NCI-H1436 treated with DMSO at 0.1 percent for 48 hours (cell line): ENCODE measurements around the gene CAB39L.

Experiments used
- DNase-seq: peaks from one replicate; lab custom pipeline; 2025; lab: John Stamatoyannopoulos, UW

The CAB39L gene

GRCh38 chr13:49441312-49441711, 2.6 kb downstream of the CAB39L start:
- DNase-seq: no peak

DNA sequence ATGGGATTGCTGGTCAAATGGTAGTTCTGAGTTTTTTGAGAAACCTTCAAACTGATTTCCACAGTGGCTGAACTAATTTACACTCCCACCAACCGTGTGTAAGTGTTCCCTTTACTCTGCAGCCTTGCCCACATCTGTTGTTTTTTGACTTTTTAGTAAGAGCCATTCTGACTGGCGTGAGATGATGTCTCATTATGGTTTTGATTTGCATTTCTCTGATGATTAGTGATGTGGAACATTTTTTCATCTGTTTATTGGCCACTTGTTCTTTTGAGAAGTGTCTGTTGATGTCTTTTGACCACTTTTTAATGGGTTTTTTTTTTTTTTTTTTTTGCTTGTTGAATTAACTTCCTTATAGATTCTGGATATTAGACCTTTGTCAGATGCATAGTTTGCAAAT, 4.3 kb downstream of the CAB39L start:
- DNase-seq: no peak

DNA sequence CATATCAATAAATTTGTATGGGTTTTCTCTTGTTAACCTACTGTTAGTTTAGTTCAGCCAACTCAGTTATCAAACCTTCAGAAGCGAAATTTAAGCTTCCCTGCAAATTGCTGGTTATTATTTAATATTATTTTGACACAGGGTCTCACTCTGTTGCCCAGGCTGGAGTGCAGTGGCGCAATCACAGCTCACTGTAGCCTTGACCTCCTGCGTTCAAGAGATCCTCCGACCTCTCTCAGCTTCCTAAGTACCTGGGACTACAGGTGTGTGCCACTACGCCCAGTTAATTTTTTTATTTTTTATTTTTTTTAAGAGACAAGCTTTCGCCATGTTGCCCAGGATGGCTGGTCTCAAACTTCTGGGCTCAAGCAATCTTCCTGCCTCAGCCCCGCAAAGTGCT, 6.2 kb downstream of the CAB39L start:
- no peak for DNase-seq

DNA sequence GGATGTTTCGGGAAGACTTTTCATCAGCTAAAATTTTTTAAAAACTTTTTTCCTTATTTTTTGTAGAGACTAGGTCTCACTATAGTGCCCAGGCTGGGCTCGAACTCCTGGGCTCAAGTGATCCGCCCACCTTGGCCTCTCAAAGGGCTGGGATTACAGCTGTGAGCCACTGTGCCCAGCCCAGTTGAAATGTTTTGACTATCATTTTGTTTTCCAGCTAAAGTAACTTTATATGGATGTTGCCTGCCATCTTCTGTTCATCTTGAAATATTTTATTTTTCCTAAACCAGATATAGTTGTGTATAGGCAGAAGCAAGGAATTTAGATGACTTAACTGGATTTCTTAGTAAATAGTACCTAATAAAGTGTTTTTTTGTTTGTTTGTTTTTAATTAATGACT, 7.0 kb downstream of the CAB39L start:
- no peak for DNase-seq

GRCh38 chr13:49435992-49436391, 7.9 kb downstream of the CAB39L start:
- no peak for DNase-seq

DNA sequence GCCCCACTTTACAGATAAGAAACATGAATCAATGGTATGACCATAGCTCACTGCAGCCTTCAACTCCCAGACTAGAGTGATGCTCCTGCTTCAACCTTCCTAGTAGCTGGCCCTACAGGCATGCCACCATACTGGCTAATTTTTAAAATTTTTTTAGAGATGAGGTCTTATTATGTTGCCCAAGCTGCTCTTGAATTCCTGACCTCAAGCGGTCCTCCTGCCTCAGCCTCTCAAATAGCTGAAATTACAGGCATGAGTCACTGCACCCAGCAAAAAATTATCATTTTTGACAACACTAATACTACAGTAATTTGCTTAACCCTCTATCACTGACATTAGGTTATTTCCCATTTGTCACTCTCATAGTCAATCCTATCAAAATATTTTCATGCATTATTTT, 14.7 kb downstream of the CAB39L start:
- no peak for DNase-seq

DNA sequence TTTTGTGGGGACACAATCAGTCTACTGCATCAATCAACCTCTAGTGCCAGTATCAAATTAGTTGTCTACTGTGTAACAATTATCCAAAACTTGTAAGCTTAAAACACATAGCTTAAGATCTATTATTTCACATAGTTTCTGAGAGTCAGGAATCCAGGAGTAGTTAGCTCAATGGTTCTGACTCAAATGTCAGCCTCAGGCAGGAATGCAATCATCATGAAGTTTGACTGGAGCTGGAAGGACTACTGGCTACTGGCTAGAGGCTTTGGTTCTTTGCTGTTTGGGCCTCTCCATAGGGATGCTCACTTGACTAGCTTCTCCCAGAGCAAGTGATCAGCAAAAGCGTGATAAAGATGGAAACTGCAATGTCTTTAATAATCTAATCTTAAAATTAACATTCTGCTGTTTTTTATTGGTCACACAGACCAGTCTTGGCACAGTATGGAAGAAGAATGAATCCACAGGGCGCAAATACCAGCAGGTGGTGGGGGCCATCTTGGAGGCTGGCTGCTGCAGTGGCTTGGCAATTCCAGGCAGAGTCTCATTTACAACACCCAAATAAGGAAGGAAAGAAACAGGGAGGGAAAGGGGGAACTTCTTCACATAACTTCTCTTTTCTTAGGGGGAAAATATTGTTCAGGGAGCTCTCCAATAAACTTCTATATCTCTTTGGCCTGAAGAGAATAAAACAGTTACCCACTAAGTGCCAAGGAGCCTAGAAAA, 15.7 kb downstream of the CAB39L start:
- no peak for DNase-seq

- no peak for DNase-seq
These were observed 19.8 kb downstream of the CAB39L start for GRCh38 chr13:49424011-49424560.

DNA sequence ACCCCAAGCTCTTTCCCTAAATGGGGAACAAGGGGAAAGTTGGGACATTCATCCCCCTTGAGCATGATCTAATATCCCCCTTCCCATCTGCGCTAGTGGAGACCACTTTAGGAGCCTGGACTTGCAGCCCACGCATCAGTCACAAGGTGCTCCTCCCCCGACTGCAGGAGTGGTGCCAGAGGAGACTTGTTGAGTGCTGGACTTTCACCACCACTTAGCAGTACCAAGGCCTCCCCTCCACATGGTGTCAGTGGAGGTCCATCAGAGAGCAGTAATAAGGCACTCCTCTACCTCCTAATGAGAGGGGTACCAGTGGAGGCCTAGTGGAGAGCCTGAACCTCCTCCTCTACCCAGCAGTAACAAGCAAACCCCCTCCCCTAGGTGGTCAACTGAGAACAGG, 22.5 kb downstream of the CAB39L start:
- no peak for DNase-seq

GRCh38 chr13:49419276-49419675, 24.6 kb downstream of the CAB39L start:
- DNase-seq: no peak

- no peak for DNase-seq
These were observed 25.7 kb downstream of the CAB39L start for GRCh38 chr13:49418206-49418605.

DNA sequence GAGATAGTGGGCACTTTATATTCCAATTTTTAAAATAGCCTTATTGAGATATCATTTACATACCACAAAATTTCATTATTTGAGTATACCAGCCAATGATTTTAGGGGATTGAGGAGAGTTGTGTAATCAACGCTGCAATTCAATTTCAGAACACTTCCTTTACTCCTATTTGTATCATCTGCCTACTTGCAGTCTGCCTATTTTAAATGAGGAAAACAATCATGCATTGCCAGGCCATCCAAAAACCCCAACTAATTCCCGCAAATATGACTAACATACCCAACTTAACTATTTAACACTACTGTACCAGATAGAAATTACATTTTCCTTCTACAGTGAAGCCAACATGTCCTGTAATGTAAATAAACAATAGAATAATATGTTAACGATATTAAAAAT, 26.7 kb downstream of the CAB39L start:
- DNase-seq: no peak

GRCh38 chr13:49412749-49413148, 31.1 kb downstream of the CAB39L start:
- no peak for DNase-seq

- DNase-seq: no peak
These were observed 32.5 kb downstream of the CAB39L start for GRCh38 chr13:49411353-49411752.

DNA sequence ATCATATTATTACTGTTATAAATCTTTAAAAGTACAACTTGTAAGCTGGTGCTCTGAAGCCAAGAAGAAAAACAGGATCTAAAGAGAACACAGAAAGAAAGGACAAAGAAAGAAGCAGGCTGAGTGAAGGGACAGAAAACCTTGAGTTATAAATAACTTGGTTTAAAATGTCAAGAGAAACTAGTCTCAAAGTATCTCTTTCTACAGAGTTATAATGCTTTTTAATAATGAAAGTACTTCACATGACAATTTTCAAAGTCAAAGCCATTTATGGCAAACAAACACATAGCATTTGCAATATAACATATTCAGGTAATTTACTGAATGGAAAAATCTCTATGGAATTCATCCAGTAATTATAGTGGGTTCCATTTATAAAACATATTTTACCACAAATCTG, 33.4 kb downstream of the CAB39L start:
- no peak for DNase-seq

- DNase-seq: no peak
These were observed 33.9 kb downstream of the CAB39L start for GRCh38 chr13:49410006-49410405.

- DNase-seq: no peak
These were observed 34.9 kb downstream of the CAB39L start for GRCh38 chr13:49409008-49409407.

- no peak for DNase-seq
These were observed 35.9 kb downstream of the CAB39L start for GRCh38 chr13:49407936-49408335.

- no peak for DNase-seq
These were observed 36.8 kb downstream of the CAB39L start for GRCh38 chr13:49407068-49407467.

- no peak for DNase-seq
These were observed 39.2 kb downstream of the CAB39L start for GRCh38 chr13:49404703-49405020.

GRCh38 chr13:49403996-49404702, 39.7 kb downstream of the CAB39L start:
- no peak for DNase-seq

- no peak for DNase-seq
These were observed 42.9 kb downstream of the CAB39L start for GRCh38 chr13:49400755-49401659.
